ENCODE results near the gene IKZF2. TPM values are rescaled to one million over a fixed set of nuclear protein-coding genes. Genes with fewer than 3 reads are reported as not detected.

Gene IKZF2
- total and polyA plus RNA-seq, 10 of the 15 experiments (the other 5 are each of a cell fraction or from before 2014, with no cell fraction given), result 15.2 to 266 (median 87.2) TPM

DNA sequence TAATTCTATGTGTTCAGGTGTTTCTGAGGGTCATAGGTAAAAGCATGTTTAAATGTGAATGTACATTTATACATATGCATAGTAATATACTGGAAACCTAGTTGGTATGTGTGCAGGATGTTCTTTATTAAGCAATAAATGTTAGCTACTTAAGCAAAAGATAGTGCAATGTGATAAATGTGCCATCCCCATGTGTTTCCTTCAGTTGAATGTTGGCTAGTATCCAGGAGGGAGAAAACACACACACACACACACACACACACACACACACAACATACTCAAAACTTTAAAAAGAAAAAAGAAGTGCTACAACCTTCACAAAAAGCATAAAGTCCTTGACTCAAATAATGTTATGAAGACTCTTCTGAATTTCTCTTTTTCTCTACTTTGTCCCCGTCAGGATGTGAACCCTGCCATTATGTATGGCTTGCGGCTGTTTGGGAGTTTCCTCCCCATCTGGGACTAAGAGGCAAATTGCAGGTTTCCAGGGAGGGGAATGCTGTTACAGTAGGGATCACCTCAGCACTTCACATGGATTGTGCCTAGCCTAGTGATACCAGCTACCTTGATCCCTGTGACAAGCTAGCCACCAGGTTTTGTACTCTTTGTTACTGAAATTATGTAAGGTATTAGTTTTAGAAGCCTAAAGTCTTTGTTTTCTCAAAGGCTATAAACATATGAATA is 82.6 kb downstream of the IKZF2 start (continued):
- TF ChIP-seq REST (IDR thresholded peaks at IDR 0.05; ENCODE audit: low read depth, low read length) (no peak), MYB (IDR thresholded peaks at IDR 0.05; ENCODE audit: borderline replicate concordance, low read depth, low read length) (no peak), EED (IDR thresholded peaks at IDR 0.05; ENCODE audit: low read depth) (no peak), NR2C1 (IDR thresholded peaks at IDR 0.05) (no peak), SMARCA5 (IDR thresholded peaks at IDR 0.05) (no peak), KDM1A (IDR thresholded peaks at IDR 0.05; ENCODE audit: borderline replicate concordance) (no peak), WRNIP1 (IDR thresholded peaks at IDR 0.05; ENCODE audit: borderline replicate concordance, low read depth, low read length) (no peak), POLR2AphosphoS5 (IDR thresholded peaks at IDR 0.05; ENCODE audit: low read length) (no peak), YY1 (IDR thresholded peaks at IDR 0.05; ENCODE audit: low read depth, low read length) (no peak)
- TF ChIP-seq, protein P1, sequence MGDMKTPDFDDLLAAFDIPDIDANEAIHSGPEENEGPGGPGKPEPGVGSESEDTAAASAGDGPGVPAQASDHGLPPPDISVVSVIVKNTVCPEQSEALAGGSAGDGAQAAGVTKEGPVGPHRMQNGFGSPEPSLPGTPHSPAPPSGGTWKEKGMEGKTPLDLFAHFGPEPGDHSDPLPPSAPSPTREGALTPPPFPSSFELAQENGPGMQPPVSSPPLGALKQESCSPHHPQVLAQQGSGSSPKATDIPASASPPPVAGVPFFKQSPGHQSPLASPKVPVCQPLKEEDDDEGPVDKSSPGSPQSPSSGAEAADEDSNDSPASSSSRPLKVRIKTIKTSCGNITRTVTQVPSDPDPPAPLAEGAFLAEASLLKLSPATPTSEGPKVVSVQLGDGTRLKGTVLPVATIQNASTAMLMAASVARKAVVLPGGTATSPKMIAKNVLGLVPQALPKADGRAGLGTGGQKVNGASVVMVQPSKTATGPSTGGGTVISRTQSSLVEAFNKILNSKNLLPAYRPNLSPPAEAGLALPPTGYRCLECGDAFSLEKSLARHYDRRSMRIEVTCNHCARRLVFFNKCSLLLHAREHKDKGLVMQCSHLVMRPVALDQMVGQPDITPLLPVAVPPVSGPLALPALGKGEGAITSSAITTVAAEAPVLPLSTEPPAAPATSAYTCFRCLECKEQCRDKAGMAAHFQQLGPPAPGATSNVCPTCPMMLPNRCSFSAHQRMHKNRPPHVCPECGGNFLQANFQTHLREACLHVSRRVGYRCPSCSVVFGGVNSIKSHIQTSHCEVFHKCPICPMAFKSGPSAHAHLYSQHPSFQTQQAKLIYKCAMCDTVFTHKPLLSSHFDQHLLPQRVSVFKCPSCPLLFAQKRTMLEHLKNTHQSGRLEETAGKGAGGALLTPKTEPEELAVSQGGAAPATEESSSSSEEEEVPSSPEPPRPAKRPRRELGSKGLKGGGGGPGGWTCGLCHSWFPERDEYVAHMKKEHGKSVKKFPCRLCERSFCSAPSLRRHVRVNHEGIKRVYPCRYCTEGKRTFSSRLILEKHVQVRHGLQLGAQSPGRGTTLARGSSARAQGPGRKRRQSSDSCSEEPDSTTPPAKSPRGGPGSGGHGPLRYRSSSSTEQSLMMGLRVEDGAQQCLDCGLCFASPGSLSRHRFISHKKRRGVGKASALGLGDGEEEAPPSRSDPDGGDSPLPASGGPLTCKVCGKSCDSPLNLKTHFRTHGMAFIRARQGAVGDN (IDR thresholded peaks at IDR 0.05), result no peak

All from GM12878 (cell line).